ENCODE data around the gene CDKAL1.
"Not testable (repeated sequence)": the region's sequence is repeated elsewhere in the genome, so short reads cannot be mapped to it uniquely, and the experiment has no call there.

Gene CDKAL1

DNA sequence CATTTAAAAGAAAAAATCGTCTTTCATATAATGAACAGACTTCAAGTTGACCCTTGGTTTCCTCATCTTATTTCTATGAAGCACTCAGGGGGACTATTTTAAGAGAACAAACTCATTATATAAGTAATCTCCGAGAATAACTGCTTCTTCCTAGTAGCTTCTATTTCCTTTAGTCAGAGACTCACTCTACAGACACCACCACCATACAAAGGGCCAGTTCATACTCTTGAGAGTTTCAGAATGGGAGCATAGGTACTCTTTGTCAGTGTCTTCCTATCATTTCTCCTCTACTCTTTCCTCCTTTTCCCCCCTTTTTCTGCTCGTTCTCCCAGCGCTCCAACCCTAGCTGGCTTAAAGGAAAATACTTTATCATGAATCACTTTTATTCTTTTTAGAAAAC, 104.9 kb downstream of the CDKAL1 start:
- no peak for DNase-seq (ENCODE audit: low spot score)

DNA sequence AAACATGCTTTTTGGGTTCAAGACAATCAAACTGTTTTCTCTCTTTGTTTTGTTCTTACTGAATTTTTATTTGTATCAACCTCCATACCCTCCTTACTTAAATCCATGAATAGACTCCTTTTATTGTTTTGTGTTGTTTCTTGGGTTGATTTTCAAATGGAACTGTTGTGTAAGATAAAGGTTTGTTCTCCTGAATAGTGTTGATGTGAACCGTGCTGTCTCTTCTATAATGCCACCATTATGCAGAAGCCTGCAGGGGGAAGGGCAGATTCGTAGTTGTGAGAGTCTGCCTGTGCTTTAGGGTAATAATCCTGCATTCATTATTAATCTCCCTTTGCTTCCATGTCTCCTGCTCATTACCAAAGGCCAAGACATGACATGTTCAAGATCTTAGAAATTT, 105.9 kb downstream of the CDKAL1 start:
- no peak for DNase-seq (ENCODE audit: low spot score)

DNA sequence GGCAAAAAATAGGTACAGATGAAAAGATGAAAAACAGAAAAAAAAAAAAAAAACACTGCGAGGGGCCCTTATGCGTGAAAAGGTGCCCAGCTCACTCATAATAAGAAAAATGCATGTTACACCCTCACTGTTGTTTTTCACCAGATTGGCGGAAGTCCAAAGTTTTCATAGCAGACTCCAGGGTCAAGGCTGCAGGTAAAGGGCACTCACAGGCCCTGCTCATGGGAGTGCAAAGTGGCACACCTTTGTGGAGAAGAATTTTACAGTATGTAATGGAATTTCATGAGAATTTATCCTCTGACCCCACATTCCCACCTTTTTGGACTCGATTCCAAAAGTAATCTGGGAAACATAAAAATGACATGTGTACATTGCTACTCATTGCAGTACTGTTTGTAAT, 108.2 kb downstream of the CDKAL1 start:
- DNase-seq (ENCODE audit: low spot score) = no peak

DNA sequence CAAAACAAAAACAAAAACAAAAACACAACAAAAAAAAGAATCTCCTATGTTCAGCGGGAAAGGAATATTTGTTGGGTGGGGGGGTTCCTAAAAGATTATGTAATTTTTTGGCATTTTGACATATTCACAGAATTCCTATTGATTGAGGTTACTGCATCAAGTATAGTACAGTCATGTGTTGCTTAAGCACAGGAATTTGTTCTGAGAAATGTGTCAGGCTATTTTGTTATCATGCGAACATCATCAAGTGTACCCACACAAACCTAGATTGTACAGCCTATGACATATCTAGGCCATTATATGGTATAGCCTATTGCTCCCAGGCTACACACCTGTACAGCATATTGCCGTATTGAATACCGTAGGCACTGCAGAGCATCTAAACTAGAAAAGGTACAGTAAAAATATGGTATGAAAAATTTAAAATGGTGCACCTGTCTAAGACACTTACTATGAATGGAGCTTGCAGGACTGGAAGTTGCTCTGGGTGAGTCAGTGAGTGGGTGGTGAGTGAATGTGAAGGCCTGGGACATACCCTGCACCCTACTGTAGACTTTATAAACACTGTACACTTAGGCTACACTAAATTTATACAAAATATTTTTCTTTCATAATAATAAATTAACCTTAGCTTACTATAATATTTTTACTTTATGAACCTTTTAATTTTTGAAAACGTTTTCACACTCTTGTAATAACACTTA, 110.6 kb downstream of the CDKAL1 start:
- no peak for DNase-seq (ENCODE audit: low spot score)

DNA sequence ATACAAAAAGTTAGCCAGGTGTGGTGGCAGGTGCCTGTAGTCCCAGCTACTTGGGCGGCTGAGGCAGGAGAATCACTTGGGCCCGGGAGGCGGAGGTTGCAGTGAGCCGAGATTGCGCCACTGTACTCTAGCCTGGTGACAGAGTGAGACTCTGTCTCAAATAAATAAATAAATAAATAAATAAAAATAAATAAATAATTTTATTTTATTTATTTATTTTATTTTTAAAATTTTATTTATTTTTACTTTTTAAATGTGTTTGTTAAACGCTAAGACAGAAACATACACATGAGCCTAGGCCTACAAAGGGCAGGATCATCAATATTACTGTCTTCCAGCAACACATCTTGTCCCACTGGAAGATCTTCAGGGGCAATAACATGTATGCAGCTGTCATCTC, 111.3 kb downstream of the CDKAL1 start:
- not testable (repeated sequence) for DNase-seq (ENCODE audit: low spot score)

DNA sequence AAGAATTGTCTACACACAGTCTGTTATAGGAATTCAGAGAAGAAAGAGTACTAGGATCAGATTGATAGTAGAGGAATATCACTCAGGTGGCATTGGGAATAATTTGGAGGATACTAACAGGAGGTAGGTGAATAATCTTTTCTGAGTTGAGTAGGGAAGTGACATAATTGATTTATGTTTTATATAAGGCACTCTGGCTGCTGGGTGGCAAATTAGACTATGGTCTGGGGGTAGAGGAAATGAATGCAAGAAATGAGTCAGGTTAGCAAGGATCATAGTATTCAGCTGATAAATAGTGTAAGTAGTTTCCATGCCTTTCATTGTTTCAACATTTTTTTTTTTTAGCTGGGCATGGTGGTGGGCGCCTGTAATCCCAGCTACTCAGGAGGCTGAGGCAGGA, 113.3 kb downstream of the CDKAL1 start:
- no peak for DNase-seq (ENCODE audit: low spot score)

DNA sequence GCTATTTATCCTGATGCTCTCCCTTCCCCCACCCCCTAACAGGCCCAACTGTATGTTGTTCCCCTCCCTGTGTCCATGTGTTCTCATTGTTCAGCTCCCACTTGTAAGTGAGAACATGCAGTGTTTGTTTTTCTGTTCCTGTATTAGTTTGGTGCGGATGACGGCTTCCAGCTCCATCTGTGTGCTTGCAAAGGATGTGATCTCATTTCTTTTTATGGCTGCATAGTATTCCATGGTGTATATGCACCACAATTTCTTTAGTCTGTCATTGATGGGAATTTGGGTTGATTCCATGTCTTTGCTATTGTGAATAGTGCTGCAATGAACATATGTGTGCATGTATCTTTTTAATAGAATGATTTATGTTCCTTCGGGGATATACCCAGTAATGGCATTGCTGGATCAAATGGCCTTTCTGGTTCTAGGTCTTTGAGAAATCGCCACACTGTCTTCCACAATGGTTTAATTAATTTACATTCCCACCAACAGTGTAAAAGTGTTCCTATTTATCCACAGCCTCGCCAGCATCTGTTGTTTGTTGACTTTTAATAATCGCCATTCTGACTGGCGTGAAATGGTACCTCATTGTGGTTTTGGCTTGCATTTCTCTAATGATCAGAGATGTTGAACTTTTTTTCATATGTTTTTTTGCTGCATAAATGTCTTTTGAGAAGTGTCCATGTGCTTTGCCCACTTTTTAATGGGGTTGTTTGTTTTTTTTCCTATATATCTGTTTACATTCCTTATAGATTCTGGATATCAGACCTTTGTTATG, 115.6 kb downstream of the CDKAL1 start:
- not testable (repeated sequence) for DNase-seq (ENCODE audit: low spot score)

DNA sequence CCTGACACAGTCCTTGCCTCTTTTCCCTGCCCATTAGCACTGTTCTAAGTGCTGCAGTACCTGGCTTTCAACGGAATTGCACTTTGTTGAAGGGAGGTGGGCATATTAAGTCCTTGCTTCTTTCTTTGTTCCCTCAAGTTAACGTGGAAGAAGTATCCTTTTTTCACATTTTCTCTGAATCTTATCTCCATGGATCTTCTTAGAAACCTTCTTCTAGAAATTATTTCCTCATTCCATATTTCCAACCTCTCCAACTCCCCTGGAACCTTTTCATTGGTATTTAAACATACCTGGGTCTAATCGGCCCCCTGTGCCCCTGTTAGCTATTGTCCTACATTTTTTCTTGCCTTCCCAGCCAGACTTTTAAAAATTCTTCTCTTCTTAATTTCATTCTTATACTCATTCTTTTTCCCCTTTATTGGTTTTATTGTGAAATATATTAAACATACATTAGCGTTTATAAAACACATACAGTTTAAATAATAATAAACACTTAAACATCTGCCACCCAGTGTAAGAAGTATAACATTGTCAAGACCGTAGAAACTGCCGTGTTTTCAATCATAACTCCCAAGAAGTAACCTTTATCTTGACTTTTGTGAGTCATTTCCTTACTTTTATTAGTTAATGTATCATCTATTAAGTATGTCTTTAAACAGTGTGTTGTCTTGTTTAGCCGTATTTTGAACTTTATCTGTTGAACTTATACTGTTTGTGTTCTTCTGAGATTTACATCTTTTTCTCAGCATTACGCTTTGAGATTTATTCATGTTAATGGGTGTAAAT, 118.2 kb downstream of the CDKAL1 start:
- no peak for DNase-seq (ENCODE audit: low spot score)

DNA sequence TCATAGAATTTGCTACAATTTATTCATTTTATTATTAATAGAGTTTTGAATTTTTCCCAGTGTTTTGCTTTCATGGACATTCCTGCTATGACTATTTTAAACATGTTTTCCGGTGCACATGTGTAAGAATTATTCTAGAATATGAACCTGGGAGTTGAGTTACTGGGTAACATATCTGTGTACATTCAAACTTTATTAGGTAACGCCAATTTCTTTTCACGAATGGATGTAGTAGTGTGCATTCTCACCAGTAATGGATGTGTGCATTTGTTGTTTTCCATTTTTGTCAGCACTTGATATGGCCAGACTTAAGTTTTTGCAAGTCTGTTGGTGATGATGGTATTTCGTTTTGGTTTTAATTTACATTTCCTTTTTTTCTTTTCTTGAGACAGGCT, 118.8 kb downstream of the CDKAL1 start:
- no peak for DNase-seq (ENCODE audit: low spot score)

DNA sequence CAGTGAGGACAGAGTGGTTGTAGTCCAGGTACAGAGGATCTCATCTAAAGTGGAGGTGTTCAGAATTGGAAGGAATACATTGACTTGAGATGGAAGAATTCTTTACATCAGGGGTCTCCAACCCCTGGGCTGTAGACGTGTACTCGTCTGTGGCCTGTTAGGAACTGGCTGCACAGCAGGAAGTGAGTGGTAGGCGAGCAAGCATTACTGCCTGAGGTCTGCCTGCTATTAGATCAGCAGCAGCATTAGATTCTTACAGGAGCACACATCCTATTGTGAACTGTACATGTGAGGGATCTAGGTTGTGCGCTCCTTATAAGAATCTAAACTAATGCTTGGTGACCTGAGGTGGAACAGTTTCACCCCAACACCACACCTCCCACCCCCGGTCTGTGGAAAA, 121.1 kb downstream of the CDKAL1 start:
- DNase-seq (ENCODE audit: low spot score) = no peak

DNA sequence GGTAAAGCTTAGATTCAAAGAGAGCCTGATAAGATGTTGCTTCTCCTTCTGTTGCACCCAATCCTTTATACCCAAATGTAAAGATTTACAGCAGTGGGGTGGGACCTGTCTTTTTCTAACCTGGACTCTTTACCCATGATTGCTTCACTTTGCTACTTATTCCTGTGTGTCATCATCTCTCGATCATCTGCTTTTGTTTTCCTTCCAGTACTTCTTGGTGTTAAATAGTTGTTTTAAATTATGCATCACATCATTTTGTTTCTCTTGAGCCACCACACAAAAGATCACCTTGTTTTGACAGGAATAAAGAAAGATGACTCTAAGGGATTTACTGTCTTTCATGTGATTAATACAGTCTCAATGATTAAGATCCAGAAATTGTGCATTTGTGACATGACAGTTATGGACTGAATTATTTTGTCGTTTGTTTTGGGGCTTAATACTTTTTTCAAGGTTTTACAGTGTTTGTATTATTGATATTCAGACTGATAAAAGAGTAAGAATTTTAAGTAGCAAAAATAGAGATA, 123.1 kb downstream of the CDKAL1 start:
- no peak for DNase-seq (ENCODE audit: low spot score)

DNA sequence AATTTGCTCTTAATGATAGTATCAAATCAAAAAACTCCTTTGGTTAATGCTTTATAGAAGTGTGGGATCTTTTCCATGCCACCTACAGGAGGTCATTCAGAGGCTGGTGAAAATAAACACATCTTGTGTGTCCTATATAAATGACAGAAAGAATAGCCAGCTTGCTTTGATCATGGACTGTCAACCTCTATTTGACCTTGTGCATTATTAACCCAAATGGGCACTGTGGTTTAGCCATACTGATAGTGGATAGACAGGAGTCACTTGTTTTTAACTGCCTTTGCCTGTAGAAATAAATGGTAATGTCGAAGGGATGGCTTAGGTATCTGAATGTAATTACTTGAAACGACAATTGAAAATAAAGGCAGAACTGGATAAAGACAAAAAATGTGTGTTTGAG, 123.8 kb downstream of the CDKAL1 start:
- DNase-seq (ENCODE audit: low spot score) = no peak

DNA sequence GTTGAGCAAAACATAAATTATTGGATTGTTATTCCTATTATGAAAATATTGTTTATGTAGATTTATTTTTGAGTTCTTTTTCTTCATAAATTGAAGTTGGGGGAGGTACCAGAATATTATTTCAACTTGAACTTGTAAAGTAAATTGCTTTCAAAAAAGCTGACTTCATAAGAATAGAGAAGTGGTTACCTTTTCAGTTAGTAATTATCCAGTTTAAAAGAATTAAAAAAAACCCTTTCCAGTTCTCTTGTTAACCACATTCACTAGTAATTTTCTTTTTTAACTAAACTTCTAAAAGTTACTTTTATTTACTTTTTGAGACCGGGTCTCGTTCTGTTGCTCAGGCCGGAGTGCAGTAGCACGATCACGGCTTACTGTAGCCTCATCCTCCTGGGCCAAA, 124.3 kb downstream of the CDKAL1 start:
- no peak for DNase-seq (ENCODE audit: low spot score)

DNA sequence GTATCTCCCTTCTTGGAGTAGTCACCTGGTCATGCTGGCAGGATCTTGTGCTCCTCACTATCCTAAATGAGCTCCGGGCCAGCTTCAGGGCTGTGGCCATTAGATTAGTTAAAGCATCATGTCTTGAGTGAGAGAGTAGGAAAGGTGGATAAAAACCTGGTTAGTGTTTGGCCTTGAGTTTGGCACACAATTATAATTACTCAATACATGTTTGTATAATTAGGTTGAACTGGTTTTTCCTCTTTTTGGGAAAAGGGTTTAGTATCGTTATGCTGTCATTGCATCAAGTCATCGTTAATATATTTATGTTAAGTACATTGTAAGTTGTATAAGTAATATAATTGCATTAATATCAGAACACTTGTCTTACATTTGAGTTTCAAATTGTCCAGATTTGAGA, 126.3 kb downstream of the CDKAL1 start:
- no peak for DNase-seq (ENCODE audit: low spot score)

DNA sequence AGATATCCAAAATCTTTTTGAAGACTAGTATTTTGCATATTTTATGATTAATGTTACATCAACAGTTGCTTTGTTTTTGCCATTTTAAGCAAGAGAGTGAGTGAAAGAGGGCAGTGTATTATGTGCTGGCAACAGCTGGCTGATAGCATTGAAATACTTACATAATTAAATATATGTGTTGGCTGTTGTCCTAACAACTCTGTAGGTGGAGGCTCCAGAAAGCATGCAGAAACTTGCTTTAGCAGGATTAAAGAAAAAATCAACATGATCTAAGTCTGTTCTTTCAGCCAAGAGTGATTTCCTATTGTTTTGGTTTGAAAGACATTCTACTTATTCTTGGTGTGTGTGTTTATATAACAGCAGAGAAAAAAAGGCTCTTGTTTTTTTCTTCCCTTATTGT, 127.5 kb downstream of the CDKAL1 start:
- no peak for DNase-seq (ENCODE audit: low spot score)

DNA sequence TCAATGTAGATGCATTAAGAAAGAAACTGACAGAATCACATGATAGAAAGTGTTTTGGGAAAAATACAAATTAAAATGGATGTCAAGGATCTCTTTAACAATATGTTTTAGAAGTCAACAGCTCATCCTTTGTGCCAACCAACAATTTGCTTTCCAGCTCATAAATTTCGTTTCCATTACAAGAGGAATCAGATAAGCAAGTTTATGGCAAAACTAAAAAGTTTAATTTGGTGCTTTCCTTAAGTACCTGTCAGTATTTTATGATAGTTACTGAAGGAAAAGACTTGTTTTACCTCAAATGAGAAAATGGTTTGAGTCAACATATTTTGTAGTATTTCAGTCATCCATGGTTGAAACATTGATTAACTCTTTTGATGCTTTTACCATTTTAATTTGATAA, 130.0 kb downstream of the CDKAL1 start:
- DNase-seq (ENCODE audit: low spot score) = no peak

DNA sequence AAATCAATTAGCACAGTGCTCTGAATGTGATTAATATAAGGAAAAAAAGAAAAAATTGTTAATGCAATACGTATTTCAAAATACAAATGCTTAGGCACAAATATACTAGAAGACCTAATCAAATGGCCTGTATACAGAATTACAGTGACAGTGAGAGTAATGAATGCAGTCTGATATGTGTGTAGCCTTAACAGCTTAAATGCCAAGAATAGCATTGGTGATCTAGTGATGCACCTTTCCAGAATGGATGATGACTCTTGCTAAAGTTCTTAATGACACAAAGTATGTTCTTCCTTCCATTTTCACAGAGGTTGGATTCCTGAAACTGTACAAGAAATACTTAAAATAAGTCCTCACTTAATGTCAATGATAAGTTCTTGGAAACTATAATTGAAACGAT, 131.0 kb downstream of the CDKAL1 start:
- no peak for DNase-seq (ENCODE audit: low spot score)

DNA sequence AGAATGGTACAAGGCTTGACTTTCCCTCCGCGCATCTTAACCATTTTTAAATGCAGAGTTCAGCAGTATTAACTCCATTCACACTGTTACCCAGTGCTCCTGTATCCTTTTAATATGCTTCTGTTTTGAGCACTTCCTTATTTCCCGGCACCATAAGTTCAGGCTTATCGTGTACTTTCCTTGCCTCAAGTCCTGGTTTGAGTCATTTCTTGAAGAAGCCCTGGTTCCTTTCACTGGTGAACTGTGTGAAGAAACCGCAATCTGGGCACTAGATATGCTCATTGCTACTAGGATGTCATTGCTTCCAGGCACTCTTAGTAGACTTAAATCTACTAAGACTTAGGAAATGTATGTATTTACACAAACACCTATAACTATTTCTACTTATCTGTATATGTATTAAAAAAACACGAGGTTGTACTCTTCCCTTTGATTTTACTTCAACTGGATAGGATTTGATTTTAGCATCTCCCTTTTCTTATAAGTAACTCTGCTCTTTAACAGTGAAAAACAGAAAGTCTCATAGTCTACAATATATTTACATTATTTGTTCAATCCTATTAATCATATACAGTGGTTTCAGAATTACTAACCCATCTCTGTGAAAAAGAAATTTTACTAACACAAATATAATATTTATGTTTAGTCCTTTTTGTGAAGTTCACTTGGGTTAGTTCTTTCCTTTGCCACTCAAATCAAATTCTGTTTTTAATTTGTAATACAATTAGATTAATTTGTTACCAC, 135.5 kb downstream of the CDKAL1 start:
- DNase-seq (ENCODE audit: low spot score) = no peak

DNA sequence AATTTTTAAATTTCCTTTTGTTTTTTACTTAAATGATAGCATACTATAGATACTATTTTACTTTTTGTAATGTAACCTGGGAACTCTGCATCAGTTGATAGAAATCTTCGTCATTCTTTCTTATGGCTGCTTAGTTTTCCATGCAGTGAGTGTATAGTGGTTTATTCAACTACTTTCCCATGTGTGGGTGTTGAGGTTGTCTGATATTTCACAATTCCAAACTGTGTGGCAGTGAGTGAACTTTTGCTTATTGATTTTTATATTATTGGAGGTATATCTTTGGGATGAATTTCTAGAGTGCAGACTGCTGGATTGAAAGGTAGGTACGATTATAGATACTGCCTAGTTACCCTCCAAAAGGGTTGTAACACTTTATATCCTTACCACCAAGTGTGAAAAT, 136.5 kb downstream of the CDKAL1 start:
- no peak for DNase-seq (ENCODE audit: low spot score)

DNA sequence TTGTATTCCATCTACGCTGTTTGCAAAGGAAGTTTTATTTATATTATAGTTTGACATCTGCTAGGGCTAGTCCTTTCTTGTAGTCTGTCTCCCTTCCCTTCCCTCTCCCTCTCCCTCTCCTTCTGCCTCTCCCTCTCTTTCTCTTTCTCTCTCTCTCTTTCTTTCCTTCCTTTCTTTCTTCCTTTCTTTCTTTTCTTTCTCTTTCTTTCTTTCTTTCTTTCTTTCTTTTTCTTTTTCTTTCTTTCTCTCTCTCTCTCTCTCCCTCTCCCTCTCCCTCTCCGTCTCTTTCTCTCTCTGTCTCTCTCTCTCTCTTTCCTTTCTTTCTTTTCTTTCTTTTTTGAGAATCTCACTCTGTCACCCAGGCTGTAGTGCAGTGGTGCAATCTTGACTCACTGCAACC, 137.8 kb downstream of the CDKAL1 start:
- DNase-seq (ENCODE audit: low spot score) = no peak

DNA sequence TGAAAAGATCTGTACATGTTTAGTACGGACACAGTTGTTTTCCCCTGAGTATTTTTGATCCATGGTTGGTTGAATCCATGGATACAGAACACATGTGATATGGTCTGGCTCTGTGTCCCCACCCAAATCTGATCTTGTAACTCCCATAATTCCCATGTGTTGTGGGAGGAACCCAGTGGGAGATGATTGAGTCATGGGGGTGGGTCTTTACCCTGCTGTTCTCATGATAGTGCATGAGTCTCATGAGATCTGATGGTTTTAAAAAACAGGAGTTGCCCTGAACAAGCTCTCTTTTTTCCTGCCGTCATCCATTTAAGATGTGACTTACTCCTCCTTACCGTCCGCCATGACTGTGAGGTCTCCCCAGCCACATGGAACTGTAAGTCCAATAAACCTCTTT, 139.2 kb downstream of the CDKAL1 start:
- DNase-seq (ENCODE audit: low spot score) = no peak

DNA sequence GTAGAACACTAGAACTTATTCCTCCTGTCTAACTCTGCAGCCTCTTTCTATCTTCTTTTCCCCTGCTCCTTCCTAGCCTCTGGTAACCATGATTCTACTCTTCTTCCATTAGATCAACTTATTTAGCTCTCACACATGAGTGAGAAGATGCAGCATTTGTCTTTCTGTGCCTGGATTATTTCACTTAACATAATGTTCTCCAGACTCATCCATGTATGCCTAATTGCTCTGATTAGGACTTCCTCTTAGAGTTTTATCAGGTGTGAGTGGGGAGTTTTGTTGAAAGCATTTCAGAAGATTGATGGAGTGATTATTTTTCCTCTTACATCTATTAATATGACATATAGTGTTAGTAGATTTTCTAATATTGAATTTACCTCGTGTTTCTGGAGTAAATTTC, 140.4 kb downstream of the CDKAL1 start:
- DNase-seq (ENCODE audit: low spot score) = no peak

All from cerebellar cortex (tissue), 1 donor.